Neural progenitor cell (in vitro differentiated cells): Measurements from ENCODE around the gene ANKRD13C.

ENCODE experiments used
- CTCF ChIP-seq: fragments of 200-600 bp; sonication (generic); IDR thresholded peaks from 2 replicates; pipeline ENCODE4 v1.5.1; 2017; ENCODE audit warnings: antibody characterized with exemption, mild to moderate bottlenecking
- EZH2 ChIP-seq: fragments of 200-600 bp; sonication (generic); IDR thresholded peaks from 2 replicates; pipeline ENCODE4 v1.6.1; 2017; ENCODE audit warnings: antibody characterized with exemption, mild to moderate bottlenecking, moderate library complexity
- EZH2phosphoT487 ChIP-seq: fragments of 200-600 bp; sonication (generic); IDR thresholded peaks from 2 replicates; pipeline ENCODE4 v1.6.1; 2017; ENCODE audit warnings: antibody characterized with exemption

- TF ChIP-seq CTCF (no peak), EZH2phosphoT487 (no peak), EZH2 (no peak)
Observed at GRCh38 chr1:70278710-70279109, 75.8 kb downstream of the ANKRD13C start.
